GM21526 (cell line): ENCODE results near the gene CDC123.
"Not testable (repeated sequence)": the region's sequence is repeated elsewhere in the genome, so short reads cannot be mapped to it uniquely, and the experiment has no call there.

Experiments
- ATAC-seq: cut with Tn5 transposase; IDR thresholded peaks from one replicate; pipeline ENCODE4 v1.9.1; 2021; ENCODE audit warnings: moderate library complexity; ENCODE audit not compliant: unreplicated experiment, low FRiP score

CDC123 gene

GRCh38 chr10:12228851-12229250 is 32.9 kb downstream of the CDC123 start:
- ATAC-seq, result no peak

GRCh38 chr10:12234687-12235086 is 38.7 kb downstream of the CDC123 start:
- not testable (repeated sequence) for ATAC-seq

GRCh38 chr10:12235116-12235694 is 39.2 kb downstream of the CDC123 start:
- ATAC-seq, result no peak

GRCh38 chr10:12235796-12236195 is 39.8 kb downstream of the CDC123 start:
- ATAC-seq, result no peak

GRCh38 chr10:12237265-12238220 is 41.6 kb downstream of the CDC123 start:
- ATAC-seq, result no peak

- no peak for ATAC-seq
Observed at GRCh38 chr10:12238821-12239220, 42.8 kb downstream of the CDC123 start.

- ATAC-seq, result no peak
Observed at GRCh38 chr10:12241810-12242529, 46.0 kb downstream of the CDC123 start.

- ATAC-seq, result no peak
Observed at GRCh38 chr10:12243864-12244620, 48.1 kb downstream of the CDC123 start.

GRCh38 chr10:12250181-12250580 is 54.2 kb downstream of the CDC123 start:
- ATAC-seq, result no peak

GRCh38 chr10:12250702-12251101 is 54.7 kb downstream of the CDC123 start:
- ATAC-seq, result not testable (repeated sequence)

- ATAC-seq, result no peak
Observed at GRCh38 chr10:12251581-12251980, 55.6 kb downstream of the CDC123 start.

GRCh38 chr10:12252882-12253546 is 57.0 kb downstream of the CDC123 start:
- ATAC-seq, result no peak

GRCh38 chr10:12255048-12255447 is 59.1 kb downstream of the CDC123 start:
- no peak for ATAC-seq

GRCh38 chr10:12259988-12260387 is 64.0 kb downstream of the CDC123 start:
- ATAC-seq, result no peak

- ATAC-seq, result no peak
Observed at GRCh38 chr10:12262278-12262981, 66.4 kb downstream of the CDC123 start.

- peak; percentile 89 for ATAC-seq
Observed at GRCh38 chr10:12264204-12264940, 68.4 kb downstream of the CDC123 start.

- ATAC-seq, result no peak
Observed at GRCh38 chr10:12269056-12269455, 73.1 kb downstream of the CDC123 start.

GRCh38 chr10:12271210-12271540 is 75.2 kb downstream of the CDC123 start:
- no peak for ATAC-seq

GRCh38 chr10:12277862-12278261 is 81.9 kb downstream of the CDC123 start:
- not testable (repeated sequence) for ATAC-seq
